OCI-LY7 (cell line): ENCODE measurements around the gene MPZL2. TPM values are rescaled to one million over a fixed set of nuclear protein-coding genes. Genes with fewer than 3 reads are reported as not detected.

ENCODE experiments used
- BruUV-seq: library from RNA; stranded (reverse); fragments of 400-500 nt; replicated peaks from 2 replicates; lab custom pipeline; 2021; lab: Mats Ljungman, UMichigan
- CTCF ChIA-PET: fragments of 300-600 bp; sonication (Branson Sonifier 250); formaldehyde crosslinking; loops from one replicate; lab custom pipeline; 2022; ENCODE audit warnings: antibody characterized with exemption; ENCODE audit not compliant: unreplicated experiment; lab: Charles Lee
- POLR2A ChIA-PET: fragments of 300-600 bp; sonication (Branson Sonifier 250); formaldehyde crosslinking; loops from one replicate; lab custom pipeline; 2022; ENCODE audit warnings: antibody characterized with exemption; lab: Charles Lee
- DNase-seq: peaks from one replicate; pipeline ENCODE4 v3.0.0-alpha.2; 2015; ENCODE audit warnings: low spot score
- H2AFZ ChIP-seq: fragments of 200-600 bp; sonication (generic), shearing (Covaris generic); 2 replicates; pipeline ENCODE4 v1.6.1; 2014; ENCODE audit warnings: mild to moderate bottlenecking, antibody characterized with exemption, low read length, moderate library complexity
- H3K27ac ChIP-seq: fragments of 200-600 bp; sonication (generic); 2 replicates; pipeline ENCODE4 v1.5.1; 2014; ENCODE audit warnings: mixed run types, low read depth, mild to moderate bottlenecking, moderate library complexity, low read length, inconsistent platforms; ENCODE audit not compliant: poor library complexity, severe bottlenecking
- H3K36me3 ChIP-seq: fragments of 200-600 bp; sonication (generic); 2 replicates; pipeline ENCODE4 v1.6.1; 2014; ENCODE audit warnings: mild to moderate bottlenecking, antibody characterized with exemption, low read length, moderate library complexity, mixed read lengths; ENCODE audit not compliant: insufficient read depth
- H3K4me1 ChIP-seq: fragments of 200-600 bp; sonication (generic); 2 replicates; pipeline ENCODE4 v1.5.1; 2014; ENCODE audit warnings: mild to moderate bottlenecking, low read length; ENCODE audit not compliant: insufficient read depth, poor library complexity, severe bottlenecking
- H3K4me2 ChIP-seq: fragments of 200-600 bp; sonication (generic); 2 replicates; pipeline ENCODE4 v1.6.1; 2014; ENCODE audit warnings: mild to moderate bottlenecking, low read length
- H3K4me3 ChIP-seq: fragments of 200-600 bp; sonication (generic); 2 replicates; pipeline ENCODE4 v1.5.1; 2014; ENCODE audit warnings: mild to moderate bottlenecking, low read depth, low read length; ENCODE audit not compliant: poor library complexity, severe bottlenecking
- H3K79me2 ChIP-seq: fragments of 200-600 bp; sonication (generic); 2 replicates; pipeline ENCODE4 v1.6.1; 2016; ENCODE audit warnings: low read depth, mild to moderate bottlenecking, low read length, moderate library complexity, mixed read lengths; ENCODE audit not compliant: insufficient read depth
- H3K9me2 ChIP-seq: fragments of 200-600 bp; sonication (generic); 2 replicates; pipeline ENCODE4 v1.6.1; 2016; ENCODE audit warnings: mild to moderate bottlenecking, low read length, mixed read lengths; ENCODE audit not compliant: insufficient read depth
- H3K9me3 ChIP-seq: fragments of 200-600 bp; sonication (generic); 2 replicates; pipeline ENCODE4 v1.6.1; 2014; ENCODE audit warnings: mild to moderate bottlenecking, mixed run types, low read length, mixed read lengths
- H4K20me1 ChIP-seq: fragments of 200-600 bp; sonication (generic); 2 replicates; pipeline ENCODE4 v1.6.1; 2014; ENCODE audit warnings: mild to moderate bottlenecking, antibody characterized with exemption, low read length, moderate library complexity, mixed read lengths; ENCODE audit not compliant: insufficient read depth
- EZH2phosphoT487 ChIP-seq: fragments of 200-600 bp; sonication (generic); IDR thresholded peaks from 2 replicates; pipeline ENCODE4 v1.6.1; 2018; ENCODE audit warnings: low read depth, borderline replicate concordance, mild to moderate bottlenecking, mixed run types, antibody characterized with exemption, low read length, moderate library complexity, mixed read lengths
- intact Hi-C: fragments of 100-400 bp; cut with micrococcal nuclease; formaldehyde crosslinking; loops from one replicate; pipeline ENCODE4 v1.10.0; 2022; ENCODE audit not compliant: unreplicated experiment
- total RNA-seq, 2 experiments: library from RNA; depleted of rRNA in 1 of 2; stranded (reverse); fragments of >200 nt in 1 of 2; shearing (Covaris generic) in 1 of 2; gene quantifications; 2 replicates each; pipeline ENCODE4 v1.2.3, GENCODE V29; 2014 to 2022
- TF ChIP-seq, protein P1 (sequence below): fragments of 200-600 bp; sonication (generic); conservative IDR thresholded peaks from 2 replicates; pipeline ENCODE4 v1.5.1; 2014; ENCODE audit warnings: mild to moderate bottlenecking, antibody characterized with exemption, low read length, moderate library complexity, mixed read lengths

MPZL2 gene
- total RNA-seq, 2 experiments from 2014 or later, result not detected

DNA sequence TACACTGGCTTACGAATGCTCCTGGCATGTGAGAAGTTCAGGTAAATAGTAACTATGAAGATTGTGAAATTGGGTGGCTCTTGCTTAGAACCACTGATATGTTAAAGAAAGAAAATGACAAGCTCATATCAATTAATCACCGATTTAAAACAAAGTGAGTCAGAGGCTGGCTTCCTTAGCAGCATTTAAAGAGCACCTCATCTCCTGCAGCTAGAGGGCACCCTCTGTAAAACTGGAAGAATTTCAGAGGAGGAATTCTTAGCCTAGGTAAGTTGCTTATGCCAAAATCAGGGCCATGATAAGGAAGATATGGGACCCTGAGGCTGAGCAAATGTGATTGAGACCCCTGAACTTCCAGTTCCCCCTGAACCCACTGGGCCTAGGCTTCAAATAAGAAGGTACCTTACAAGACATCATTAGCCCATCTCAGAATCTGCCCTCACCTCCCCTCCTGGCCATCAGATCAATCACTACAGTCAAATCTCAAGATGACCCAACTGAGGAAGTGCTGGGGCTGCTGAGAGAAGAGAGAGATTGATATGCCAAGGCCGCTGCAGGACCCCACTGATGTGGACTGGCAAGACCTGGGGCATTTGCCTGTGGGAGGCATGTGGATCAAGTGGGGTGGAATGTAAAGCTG lies 31.8 kb upstream of the MPZL2 start:
- CTCF ChIA-PET, result interaction anchor here (0.6 to 1.7 kb wide), 8 partner anchors 9 to 97 kb away, joined by 3 to 10 read pairs (median 4); no protein-coding TSS in a partner anchor
- H3K36me3 ChIP-seq, result no peaks in the 10 kb centered on the region
- intact Hi-C loops, result loop anchor here (1.0 to 5.0 kb wide), 2 partner anchors 57 to 191 kb away; no protein-coding TSS in a partner anchor
- H3K79me2 ChIP-seq, result no peaks in the 10 kb centered on the region
- BruUV-seq, result no TSS peak
- no peak for TF ChIP-seq EZH2phosphoT487
- TF ChIP-seq, protein P1, sequence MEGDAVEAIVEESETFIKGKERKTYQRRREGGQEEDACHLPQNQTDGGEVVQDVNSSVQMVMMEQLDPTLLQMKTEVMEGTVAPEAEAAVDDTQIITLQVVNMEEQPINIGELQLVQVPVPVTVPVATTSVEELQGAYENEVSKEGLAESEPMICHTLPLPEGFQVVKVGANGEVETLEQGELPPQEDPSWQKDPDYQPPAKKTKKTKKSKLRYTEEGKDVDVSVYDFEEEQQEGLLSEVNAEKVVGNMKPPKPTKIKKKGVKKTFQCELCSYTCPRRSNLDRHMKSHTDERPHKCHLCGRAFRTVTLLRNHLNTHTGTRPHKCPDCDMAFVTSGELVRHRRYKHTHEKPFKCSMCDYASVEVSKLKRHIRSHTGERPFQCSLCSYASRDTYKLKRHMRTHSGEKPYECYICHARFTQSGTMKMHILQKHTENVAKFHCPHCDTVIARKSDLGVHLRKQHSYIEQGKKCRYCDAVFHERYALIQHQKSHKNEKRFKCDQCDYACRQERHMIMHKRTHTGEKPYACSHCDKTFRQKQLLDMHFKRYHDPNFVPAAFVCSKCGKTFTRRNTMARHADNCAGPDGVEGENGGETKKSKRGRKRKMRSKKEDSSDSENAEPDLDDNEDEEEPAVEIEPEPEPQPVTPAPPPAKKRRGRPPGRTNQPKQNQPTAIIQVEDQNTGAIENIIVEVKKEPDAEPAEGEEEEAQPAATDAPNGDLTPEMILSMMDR, result peak; percentile 91
- H3K27ac ChIP-seq, result no peak overlapping the region
- H3K4me3 ChIP-seq, result no peak overlapping the region
- H4K20me1 ChIP-seq, result no peaks in the 10 kb centered on the region
- no peaks in the 10 kb centered on the region for H3K9me3 ChIP-seq
- POLR2A ChIA-PET, result interaction anchor here (0.6 to 1.3 kb wide), 7 partner anchors 9 to 527 kb away, joined by 3 to 5 read pairs (median 4); no protein-coding TSS in a partner anchor
- H3K4me2 ChIP-seq, result no peak overlapping the region
- H3K9me2 ChIP-seq, result no peaks in the 10 kb centered on the region
- H3K4me1 ChIP-seq, result peaks cover 6% of the 10 kb centered on the region
- H2AFZ ChIP-seq, result peak overlapping the region; percentile 67
- peak; percentile 67 for DNase-seq

DNA sequence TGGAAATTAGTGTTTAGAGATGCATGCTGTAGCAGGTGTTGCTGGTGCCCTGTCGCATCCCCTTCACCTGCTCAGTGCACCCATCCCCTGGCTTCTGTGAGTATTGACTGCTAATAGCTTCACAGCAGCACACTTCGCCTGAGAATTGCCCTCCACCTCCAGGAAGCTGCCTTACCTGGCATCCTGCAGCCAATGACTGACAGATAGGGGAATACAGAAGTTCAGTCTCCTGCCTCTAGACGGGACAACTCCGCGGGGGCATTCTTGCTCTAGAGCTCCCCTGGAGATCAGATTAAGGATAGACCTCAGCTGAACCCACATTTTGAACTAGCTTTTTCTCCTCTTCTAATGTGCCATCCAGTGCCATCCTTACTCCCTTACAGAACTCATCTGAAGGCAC lies 31.1 kb upstream of the MPZL2 start:
- Histone ChIP-seq H3K79me2 (no peaks in the 10 kb centered on the region), H3K4me3 (no peak overlapping the region), H3K4me1 (peaks cover 6% of the 10 kb centered on the region), H3K9me3 (no peaks in the 10 kb centered on the region), H3K36me3 (no peaks in the 10 kb centered on the region), H4K20me1 (no peaks in the 10 kb centered on the region), H3K9me2 (no peaks in the 10 kb centered on the region), H3K4me2 (no peak overlapping the region), H3K27ac (no peak overlapping the region), H2AFZ (peak overlapping the region; percentile 67; the same call in 1 of the 2 replicates)
- no TSS peak for BruUV-seq
- ChIA-PET CTCF (interaction anchor here (1.0 to 1.7 kb wide), 7 partner anchors 10 to 97 kb away, joined by 3 to 10 read pairs (median 5); no protein-coding TSS in a partner anchor), POLR2A (interaction anchor here (0.5 to 1.3 kb wide), 7 partner anchors 10 to 100 kb away, joined by 3 to 5 read pairs (median 3); no protein-coding TSS in a partner anchor)
- intact Hi-C loops, result loop anchor here (5.0 kb wide), 1 partner anchor 192 kb away; no protein-coding TSS in a partner anchor
- no peak for DNase-seq
- TF ChIP-seq EZH2phosphoT487, result no peak
- TF ChIP-seq, protein P1, result no peak

DNA sequence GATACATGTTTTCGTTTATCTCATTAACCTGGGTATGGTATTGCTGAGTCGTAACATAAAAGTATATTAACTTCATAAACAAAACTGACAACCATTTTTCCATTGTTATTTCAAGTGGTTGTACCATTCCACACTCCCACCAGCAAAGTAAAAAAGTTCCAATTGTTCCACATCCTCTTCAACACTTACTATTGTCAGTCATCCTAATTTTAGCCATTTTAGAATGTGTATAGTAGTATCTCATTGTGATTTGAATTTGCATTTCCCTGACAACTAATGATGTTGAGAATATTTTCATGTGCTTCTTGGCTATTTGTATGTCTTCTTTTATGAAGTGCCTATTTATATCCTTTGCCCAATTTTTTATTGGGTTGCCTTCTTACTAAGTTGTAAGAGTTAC lies 30.0 kb upstream of the MPZL2 start:
- Histone ChIP-seq H3K36me3 (no peaks in the 10 kb centered on the region), H4K20me1 (no peaks in the 10 kb centered on the region), H3K9me3 (0 out of 2 replicates have a peak, but pooled peaks cover 3% of the 10 kb centered on the region), H3K4me3 (no peak overlapping the region), H3K79me2 (no peaks in the 10 kb centered on the region), H2AFZ (no peak overlapping the region), H3K4me2 (no peak overlapping the region), H3K9me2 (no peaks in the 10 kb centered on the region), H3K4me1 (peaks cover 6% of the 10 kb centered on the region), H3K27ac (no peak overlapping the region)
- TF ChIP-seq EZH2phosphoT487, result no peak
- TF ChIP-seq, protein P1, result no peak
- no peak for DNase-seq
- intact Hi-C loops, result no loop called here
- ChIA-PET POLR2A (interaction anchor here (0.6 to 0.7 kb wide), 3 partner anchors 42 to 1813 kb away, joined by 3 to 7 read pairs (median 3); partner anchors contain the start of gene MPZL3), CTCF (no interaction called here)
- no TSS peak for BruUV-seq
